ENCODE results near the gene TTC7B. TPM values are rescaled to one million over a fixed set of nuclear protein-coding genes. Genes with fewer than 3 reads are reported as not detected.

TTC7B gene
- total and polyA plus RNA-seq, 12 donors: 10.0 to 58.4 (median 24.7) TPM

DNA sequence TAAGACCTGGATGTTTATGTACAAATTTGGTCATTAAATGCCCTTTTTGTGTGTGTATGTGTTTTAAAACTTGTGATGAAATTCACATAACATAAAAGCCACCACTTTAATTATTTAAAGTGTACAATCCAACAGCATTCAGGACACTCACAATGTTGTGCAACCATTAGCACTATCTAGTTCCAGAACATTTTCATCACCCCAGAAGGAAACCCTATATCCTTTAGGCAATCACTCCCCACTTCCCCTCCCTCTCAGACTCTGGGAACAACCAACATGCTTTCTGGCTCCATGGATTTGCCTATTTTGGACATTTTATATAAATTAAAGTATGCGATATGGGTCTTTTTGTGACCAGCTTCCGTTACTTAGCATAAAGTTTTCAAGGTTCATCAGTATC, 124.6 kb downstream of the TTC7B start:
- no peaks in the 10 kb centered on the region for H3K36me3 ChIP-seq (replicated peaks in 1 of 2)
- WGBS, 4 donors: 93 to 98% (median 96%) methylated on average over 2 of the region's 2 CpGs
- intact Hi-C loops (cut with DNase I): loop anchor here in 1 of 2 donors (10.0 kb wide), 1 partner anchor 387 kb away; no protein-coding TSS in a partner anchor
- no peaks in the 10 kb centered on the region for H3K9me3 ChIP-seq (replicated peaks in 1 of 3)
- H3K4me1 ChIP-seq (replicated peaks in 1 of 2): no peaks in the 10 kb centered on the region
- no peak overlapping the region for H3K4me3 ChIP-seq
- TF ChIP-seq, protein P1, sequence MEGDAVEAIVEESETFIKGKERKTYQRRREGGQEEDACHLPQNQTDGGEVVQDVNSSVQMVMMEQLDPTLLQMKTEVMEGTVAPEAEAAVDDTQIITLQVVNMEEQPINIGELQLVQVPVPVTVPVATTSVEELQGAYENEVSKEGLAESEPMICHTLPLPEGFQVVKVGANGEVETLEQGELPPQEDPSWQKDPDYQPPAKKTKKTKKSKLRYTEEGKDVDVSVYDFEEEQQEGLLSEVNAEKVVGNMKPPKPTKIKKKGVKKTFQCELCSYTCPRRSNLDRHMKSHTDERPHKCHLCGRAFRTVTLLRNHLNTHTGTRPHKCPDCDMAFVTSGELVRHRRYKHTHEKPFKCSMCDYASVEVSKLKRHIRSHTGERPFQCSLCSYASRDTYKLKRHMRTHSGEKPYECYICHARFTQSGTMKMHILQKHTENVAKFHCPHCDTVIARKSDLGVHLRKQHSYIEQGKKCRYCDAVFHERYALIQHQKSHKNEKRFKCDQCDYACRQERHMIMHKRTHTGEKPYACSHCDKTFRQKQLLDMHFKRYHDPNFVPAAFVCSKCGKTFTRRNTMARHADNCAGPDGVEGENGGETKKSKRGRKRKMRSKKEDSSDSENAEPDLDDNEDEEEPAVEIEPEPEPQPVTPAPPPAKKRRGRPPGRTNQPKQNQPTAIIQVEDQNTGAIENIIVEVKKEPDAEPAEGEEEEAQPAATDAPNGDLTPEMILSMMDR (IDR thresholded peaks at IDR 0.05): no peak
- TF ChIP-seq POLR2A (IDR thresholded peaks at IDR 0.05): no peak
- H3K27ac ChIP-seq: no peak overlapping the region
- H3K27me3 ChIP-seq: no peaks in the 10 kb centered on the region
- DNase-seq: no peak

DNA sequence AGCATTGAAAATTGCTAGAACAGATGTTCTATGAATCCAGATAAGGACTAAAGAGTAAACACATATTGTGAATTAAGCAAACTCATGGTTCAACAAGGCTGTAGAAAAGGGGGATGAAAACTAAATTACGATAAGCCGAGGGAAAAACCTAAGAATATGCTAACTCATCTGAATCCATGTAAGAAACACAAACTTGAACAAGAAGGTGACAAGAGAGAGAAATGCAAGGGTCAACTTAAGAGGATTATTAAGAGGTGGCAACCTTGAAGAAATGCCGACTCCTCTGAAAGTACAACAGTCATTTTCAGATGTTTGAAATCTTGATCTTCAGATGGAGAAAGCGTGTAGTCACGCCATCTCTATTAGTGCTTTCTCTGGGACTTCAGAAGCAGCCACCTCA, 128.6 kb downstream of the TTC7B start:
- intact Hi-C loops (cut with DNase I): no loop called here
- WGBS, 4 donors: 95 to 98% (median 96%) methylated on average over 5 of the region's 5 CpGs
- no peak overlapping the region for H3K27ac ChIP-seq
- DNase-seq: no peak
- no peaks in the 10 kb centered on the region for H3K36me3 ChIP-seq (replicated peaks in 1 of 2)
- no peaks in the 10 kb centered on the region for H3K9me3 ChIP-seq (replicated peaks in 1 of 3)
- TF ChIP-seq POLR2A (IDR thresholded peaks at IDR 0.05): no peak
- TF ChIP-seq, protein P1 (IDR thresholded peaks at IDR 0.05): no peak
- no peaks in the 10 kb centered on the region for H3K4me1 ChIP-seq (replicated peaks in 1 of 2)
- H3K4me3 ChIP-seq: no peak overlapping the region
- H3K27me3 ChIP-seq: no peaks in the 10 kb centered on the region

GRCh38 chr14:90682615-90683014, 133.6 kb downstream of the TTC7B start:
- H3K27me3 ChIP-seq: no peaks in the 10 kb centered on the region
- no peak for TF ChIP-seq POLR2A (IDR thresholded peaks at IDR 0.05)
- TF ChIP-seq, protein P1 (IDR thresholded peaks at IDR 0.05): no peak
- H3K4me3 ChIP-seq: no peak overlapping the region
- WGBS, 4 donors: 90 to 98% (median 94%) methylated on average over 7 of the region's 7 CpGs
- H3K36me3 ChIP-seq (replicated peaks in 1 of 2): no peaks in the 10 kb centered on the region
- H3K9me3 ChIP-seq (replicated peaks in 1 of 3): no peaks in the 10 kb centered on the region
- peaks cover 0 to 6% of the 10 kb centered on the region in 2 donors for H3K4me1 ChIP-seq (replicated peaks in 1 of 2)
- H3K27ac ChIP-seq: no peak overlapping the region
- intact Hi-C loops (cut with DNase I): no loop called here
- no peak for DNase-seq

DNA sequence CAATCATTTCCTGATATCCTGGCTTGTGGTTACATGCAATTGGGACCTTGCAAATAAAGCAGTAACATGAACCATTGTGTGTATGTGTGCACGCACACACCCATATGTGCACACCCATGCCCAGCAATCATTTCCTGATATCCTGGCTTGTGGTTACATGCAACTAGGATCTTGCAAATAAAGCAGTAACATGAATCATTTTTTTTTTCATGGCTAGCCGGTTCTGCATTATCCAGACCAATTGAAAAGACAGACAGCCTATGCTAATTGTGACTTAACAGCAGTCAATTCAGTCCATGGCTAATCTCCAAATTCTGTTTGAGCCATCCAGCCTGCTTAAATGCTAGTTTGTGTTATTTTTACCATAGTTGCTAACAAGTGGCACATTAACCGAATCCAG, 134.3 kb downstream of the TTC7B start:
- Histone ChIP-seq H3K4me3 (no peak overlapping the region), H3K4me1 (replicated peaks in 1 of 2) (peaks cover 0 to 12% of the 10 kb centered on the region in 2 donors), H3K27me3 (no peaks in the 10 kb centered on the region), H3K27ac (no peak overlapping the region), H3K36me3 (replicated peaks in 1 of 2) (no peaks in the 10 kb centered on the region), H3K9me3 (replicated peaks in 1 of 3) (no peaks in the 10 kb centered on the region)
- intact Hi-C loops (cut with DNase I): no loop called here
- no peak for DNase-seq
- TF ChIP-seq POLR2A (IDR thresholded peaks at IDR 0.05): no peak
- TF ChIP-seq, protein P1 (IDR thresholded peaks at IDR 0.05): no peak
- WGBS, 4 donors: 81 to 90% (median 88%) methylated on average over 3 of the region's 3 CpGs

All from adrenal gland (tissue), 12 donors.